Dermis blood vessel endothelial cell (primary cell): ENCODE data around the gene TMEM119. TPM values are rescaled to one million over a fixed set of nuclear protein-coding genes. Genes with fewer than 3 reads are reported as not detected.
A peak's percentile ranks its signal among the peaks of the same experiment; 100 is the strongest.
"Not testable (repeated sequence)": the region's sequence is repeated elsewhere in the genome, so short reads cannot be mapped to it uniquely, and the experiment has no call there.

Source experiments
- DNase-seq: peaks from one replicate; pipeline ENCODE4 v3.0.0; 2010
- total RNA-seq: library from RNA; depleted of rRNA; stranded (reverse); fragments of >200 nt; gene quantifications from 2 replicates; pipeline ENCODE4 v1.2.3, GENCODE V29; 2014

TMEM119 gene
- total RNA-seq, 1 donor from 2014 or later = under 0.01 TPM

- DNase-seq = no peak
Measured at GRCh38 chr12:108634341-108634751, 36.5 kb upstream of the TMEM119 start.

DNA sequence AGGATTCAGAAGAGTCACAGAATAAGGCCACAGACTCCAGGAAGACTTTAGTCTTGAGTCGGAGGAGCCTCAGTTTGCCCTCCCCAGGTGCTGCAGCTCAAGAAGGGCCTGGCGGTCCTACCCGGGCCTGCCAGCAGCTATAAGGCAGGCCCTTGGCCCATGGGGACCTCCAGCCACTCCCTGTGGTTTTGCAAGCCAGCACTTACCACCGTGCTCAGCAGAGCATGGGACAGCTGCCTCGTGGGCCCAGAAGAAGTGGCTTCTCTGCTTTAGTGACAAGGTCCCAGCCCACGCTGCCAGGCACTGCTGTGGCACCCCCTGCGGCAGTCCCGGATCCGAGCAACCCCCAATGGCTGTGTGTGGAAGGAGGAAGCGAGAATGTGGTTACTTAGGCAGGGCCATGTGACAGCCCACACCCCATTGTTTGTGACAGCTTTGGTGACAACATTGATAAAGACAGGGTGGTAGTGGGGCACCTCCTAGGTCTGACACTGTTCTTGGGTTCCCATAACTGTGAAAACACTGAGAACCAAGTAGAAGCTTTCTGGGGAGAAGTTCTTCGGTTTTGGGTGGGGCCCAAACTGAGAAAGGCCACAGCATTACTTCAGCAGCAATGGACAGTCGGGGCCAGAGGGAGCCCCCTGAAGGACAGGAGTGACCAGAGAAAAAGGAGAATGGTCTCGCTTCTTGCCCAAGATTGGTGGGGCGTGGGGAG, 35.8 kb upstream of the TMEM119 start, which contains the start of gene SELPLG:
Gene SELPLG (minus strand): TSS at position 361 of the 715 bp plus-strand sequence. CDS start 9,587 bp downstream, outside the sequence.
- DNase-seq = no peak

DNA sequence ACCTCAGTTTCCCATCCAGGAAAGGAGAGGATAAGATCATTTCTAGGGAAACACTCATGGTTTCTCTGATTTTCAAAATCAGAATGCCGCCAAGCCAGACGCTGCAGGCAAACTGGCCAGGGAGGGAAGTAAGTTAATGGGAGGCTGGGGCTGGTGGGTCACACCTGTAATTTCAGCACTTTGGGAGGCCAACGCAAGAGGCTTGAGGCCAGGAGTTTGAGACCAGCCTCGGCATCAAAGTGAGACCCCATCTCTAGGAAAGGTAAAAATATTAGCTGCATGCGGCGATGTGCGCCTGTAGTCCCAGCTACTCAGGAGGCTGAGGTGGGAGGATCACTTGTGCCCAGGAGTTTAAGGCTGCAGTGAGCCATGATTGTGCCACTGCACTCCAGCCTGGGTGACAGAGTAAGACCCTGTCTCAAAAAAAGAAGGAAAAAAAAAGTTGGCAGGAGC, 35.2 kb upstream of the TMEM119 start:
- no peak for DNase-seq

DNA sequence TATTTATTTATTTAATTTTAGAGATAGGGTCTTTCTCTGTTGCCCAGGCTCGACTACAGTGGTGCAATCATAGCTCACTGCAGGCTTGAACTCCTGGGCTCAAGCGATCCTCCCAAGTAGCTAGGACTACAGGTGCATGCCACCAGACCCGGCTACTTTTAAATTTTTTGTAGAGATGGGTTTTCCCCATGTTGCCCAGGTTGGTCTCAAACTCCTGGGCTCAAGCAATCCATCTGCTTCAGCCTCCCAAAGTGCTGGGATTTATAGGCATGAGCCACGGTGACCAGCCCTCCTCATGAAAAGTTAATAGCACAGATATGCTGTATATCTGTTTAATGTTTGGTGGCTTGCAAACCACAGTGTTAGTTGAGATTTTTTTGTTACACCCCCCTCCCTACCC, 33.4 kb upstream of the TMEM119 start:
- not testable (repeated sequence) for DNase-seq

DNA sequence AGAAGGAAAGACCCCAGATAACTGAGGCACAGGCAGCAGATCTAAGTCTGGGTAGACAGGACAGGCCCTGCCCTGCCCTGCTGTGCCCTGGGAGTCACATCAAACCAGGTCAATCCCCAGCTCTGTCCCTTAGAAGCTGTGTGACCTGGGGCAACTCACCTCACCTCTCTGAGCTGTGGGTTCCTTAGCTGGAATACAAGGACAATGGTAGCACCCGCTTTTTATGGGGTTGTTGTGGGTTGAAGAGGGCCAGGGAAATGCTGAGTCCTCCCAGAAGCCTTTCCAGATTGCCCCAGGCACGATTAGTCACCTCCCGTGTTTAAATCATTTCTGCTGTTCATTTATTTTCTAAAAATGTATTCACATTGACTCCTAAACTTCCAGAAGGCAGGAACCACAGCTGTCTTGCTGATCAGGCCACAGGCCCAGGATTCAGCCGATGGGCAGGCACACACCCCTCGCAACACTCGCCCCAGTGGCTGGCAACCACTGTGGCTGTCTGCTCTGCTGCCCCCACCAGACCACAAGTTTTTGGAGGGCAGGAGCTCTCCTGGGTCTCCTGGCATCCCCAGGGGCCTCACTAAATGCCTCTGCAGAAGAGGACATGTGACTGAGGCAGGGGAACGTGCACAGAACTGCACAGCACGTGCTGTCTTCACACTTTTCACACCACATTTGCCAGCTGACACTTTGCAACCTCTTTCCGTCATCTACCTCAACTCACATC, 32.8 kb upstream of the TMEM119 start:
- DNase-seq = no peak

DNA sequence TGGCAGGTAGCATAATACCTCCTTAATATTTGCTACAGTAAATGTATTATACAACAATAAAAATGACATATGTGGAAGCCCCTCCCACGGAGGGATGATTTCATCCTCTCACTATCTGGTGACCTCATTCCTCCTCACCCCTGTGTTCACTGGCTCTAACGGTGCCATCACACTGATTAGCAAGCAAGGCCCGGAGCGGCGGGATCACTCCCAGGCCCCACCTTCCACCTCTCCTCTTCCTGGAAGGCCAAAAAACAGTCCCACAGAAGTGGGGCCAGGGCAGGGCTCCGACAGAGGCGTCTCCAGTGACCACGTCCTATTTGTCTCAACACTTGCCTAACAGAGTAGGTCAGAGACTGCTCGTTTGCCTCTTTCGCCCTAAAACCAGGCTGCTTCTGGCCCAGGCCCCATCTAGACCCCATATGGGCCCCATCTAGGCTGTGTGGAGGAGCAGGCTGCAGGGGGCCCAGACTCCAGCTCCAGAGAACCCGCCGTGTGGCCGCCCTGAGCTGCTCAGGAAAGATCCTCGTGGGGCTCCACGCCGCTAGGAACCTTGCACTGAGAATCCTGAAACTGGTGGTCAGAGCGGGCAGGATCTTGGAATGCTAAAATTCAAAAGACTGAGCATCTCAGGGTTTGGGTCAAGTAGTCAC, 32.1 kb upstream of the TMEM119 start:
- peak; percentile 81 for DNase-seq

- DNase-seq = no peak
Measured at GRCh38 chr12:108629151-108629550, 31.3 kb upstream of the TMEM119 start.

DNA sequence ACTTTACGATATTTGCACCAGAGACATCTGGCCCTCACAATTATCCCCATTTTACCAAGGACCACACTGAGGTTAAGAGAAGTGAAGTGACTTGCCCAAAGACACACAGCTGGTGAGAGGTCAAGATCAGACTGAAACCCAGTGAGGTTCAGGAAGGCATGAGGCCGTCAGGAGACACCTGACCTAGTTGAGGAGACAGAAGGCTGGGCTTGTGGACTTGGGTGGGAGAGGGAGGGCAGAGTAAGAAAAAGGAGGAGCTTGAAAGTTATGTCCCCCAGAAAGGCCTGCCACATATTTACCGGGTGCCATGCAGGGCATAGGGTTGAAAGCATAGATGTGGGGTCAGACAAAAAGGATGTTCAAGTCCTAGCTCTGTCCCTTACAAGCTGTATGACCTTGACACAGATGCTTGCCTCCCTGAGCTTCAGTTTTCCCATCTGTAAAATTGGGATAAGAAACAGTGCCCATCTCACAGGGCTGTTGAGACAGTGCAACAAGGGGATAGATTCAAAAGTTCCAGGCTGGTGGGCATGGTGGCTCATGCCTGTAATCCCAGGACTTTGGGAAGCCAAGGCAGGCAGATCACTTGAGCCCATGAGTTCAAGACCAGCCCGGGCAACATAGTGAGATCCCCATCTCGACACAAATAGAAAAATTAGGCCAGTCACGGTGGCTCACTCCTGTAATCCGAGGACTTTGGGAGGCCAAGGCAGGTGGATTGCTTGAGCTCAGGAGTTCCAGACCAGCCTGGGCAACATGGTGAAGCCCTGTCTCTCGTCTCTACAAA, 29.4 kb upstream of the TMEM119 start:
- DNase-seq = no peak

DNA sequence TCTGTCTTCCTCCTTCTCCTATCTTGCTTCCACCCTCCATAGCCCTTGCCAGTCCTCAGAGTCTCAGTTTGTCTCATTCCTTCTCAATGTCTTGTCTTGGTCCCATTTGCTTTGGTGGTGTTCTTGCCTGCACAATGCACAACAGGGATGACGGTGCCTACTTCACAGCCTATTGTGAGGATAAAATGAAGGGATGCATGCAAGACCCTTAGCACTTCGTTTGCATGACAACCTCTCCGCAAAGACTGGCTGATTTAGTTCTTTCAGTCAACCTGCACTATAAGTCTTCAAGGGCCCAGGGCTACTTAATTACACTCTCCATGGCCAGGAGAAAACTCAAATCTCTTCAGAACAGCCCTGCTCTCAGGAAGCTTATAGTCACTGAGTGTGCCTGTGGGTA, 27.3 kb upstream of the TMEM119 start:
- no peak for DNase-seq

DNA sequence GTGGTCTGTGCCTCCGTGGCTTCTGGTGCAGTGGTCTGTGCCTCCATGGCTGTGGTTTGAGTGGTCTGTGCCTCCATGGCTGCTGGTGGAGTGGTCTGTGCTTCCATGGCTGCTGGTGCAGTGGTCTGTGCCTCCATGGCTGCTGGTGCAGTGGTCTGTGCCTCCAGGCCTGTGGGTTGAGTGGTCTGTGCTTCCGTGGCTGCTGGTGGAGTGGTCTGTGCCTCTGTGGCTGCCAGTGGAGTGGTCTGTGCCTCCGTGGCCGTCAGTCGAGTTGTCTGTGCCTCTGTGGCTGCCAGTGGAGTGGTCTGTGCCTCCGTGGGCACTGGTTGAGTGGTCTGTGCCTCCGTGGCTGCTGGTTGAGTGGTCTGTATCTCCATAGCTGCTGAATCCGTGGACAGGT, 25.7 kb upstream of the TMEM119 start:
- no peak for DNase-seq

- peak; percentile 48 for DNase-seq
Measured at GRCh38 chr12:108622921-108623514, 25.1 kb upstream of the TMEM119 start.

GRCh38 chr12:108622421-108622820, 24.5 kb upstream of the TMEM119 start:
- peak; percentile 95 for DNase-seq

DNA sequence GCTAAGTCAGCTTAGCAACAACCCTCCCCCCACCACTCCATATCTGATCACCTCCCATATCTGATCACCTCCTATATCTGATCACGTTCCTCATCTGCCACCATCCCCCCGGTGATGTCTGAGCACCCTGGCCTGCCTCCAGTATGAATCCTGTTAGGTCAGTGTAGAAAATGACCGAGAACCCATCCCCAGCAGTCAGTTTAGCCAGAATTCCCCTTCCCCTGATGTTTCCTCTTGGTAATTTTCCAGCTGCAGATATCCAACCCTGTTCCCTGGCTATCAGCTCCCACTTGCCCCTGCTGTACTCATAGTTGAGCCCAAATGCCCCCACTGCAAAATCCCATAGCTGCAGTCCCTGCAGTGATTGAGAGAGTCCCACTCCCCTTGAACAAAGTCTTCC, 23.3 kb upstream of the TMEM119 start:
- peak; percentile 62 for DNase-seq

GRCh38 chr12:108620236-108620879, 22.5 kb upstream of the TMEM119 start:
- no peak for DNase-seq

DNA sequence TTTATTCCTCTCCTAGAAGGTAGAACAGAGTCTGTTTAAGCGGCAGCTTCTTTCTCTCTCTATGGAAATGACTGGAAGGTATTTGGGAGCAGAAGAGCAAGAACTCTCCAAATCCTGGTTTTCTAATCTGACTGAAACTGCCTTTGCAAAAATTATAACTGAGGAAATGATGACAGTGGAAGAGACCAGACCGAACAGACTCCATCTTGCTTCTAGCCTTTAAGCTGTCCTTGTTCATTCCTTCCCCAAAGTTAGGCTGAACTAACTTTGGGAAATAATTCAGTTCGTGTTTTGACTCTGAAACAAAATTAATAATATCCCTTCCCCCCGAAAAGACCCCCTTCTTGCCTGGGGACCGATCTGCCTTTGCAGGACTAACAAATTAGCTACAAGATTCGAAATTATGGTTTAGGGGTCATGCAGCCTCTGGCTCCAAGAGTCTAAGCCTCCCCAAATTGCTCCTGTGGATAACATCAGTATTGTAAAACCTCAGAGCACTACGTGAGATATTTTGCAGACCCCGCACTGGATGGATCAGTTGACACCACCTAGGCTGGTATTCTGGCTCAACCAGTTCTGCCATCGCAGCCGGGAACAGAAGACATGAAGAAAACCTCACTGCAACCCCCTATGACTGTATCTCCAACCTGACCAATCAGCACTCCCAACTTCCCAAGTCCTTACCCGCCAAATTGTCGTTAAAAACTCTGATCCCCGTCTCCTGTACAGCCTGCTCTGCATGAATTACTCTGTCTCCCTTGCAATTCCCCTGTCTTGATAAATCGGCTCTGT, 21.7 kb upstream of the TMEM119 start:
- no peak for DNase-seq

DNA sequence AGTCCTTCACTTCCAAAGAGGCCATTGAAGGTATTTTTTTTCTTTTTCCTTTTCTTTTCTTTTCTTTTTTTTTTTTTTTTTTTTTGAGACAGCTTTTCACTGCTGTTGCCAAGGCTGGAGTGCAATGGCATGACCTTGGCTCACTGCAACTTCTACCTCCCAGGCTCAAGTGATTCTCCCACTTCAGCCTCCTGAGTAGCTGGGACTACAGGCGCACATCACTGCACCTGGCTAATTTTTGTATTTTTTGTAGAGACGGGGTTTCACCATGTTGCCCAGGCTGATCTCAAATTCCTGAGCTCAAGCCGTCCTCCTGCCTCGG, 21.0 kb upstream of the TMEM119 start:
- not testable (repeated sequence) for DNase-seq

DNA sequence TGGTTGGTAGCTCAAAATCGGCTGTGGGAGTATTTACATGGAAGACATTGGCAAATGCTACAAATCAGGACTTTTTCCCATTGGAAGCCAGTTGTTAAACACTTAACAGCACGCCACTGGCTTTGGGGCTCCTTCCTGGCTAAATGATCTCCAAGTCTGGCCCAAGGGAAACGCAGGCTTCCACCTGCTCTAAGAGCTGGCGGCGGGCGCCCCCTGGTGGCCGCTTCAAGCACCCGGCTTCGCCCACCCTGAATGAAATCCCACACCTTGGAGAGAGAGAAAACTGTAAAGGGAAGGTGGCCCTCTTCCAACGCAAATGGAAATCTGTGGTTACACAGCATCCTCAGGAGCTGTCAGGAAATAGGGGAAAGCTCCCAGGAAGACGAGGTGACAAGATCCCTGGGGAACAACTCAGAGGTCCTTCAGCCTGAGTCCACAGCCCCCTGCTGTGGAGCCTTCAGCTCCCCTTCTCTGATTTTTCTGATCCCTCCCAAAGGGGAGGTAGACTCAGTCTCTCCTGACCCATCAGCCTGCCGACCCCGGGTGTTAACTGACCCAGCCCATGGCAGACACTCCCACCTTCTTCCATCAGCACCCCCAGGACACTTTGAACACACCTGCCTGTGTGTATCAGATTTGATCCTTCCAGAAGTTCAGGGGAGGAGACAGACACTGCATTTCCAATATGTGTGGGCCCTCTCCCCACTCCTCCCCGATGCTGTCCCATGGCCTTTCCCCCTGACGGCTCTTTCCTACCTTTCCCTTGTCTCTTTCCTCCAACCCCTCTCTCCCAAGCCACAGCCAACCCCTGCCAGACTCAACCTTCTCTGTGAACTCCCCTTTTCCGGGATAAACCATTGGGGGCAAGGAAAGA, 20.4 kb upstream of the TMEM119 start:
- DNase-seq = peak; percentile 90

DNA sequence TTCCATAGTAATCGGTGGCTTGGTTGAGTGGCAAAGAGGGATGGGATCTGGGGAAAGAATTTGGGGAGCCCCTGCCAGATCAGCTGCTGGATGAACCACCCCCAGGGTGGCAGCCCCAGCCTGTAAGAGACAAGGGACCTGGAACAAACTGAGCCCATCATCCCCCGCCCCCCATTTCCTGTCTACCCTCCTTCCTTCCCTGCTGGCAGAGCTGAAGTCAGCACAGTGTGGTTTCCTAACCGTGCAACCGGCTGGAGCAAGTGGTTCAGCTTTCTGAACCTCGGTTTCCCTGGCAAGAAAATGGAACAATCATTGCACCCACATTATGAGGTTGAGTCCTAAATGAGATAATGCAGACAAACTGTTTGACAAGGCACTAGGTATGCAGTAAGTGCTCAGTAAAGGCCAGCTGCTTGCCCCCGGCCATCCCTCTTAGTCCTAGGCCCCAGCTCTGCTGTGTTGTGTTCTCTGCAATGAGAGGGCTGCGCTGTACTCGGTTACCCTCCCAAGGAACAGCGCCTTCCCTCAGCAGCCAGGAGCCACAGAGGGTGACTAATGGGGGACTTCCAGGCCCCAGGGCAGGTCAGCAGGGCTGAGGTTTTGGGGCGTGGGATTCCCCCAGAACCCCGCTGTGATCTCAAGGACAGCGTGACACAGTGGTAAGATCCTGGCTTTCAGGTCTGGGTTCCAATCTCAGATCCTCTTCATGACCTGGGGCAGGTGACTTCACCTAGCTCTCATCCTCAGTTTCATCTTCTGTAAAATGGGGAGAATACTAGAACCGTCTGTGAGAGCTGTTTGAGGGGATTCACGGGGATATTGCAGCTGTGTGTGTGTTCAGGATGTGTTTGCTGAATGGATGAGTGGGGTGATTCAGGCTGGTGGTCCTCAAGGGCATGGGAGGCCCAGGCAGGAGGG, 19.3 kb upstream of the TMEM119 start:
- no peak for DNase-seq

DNA sequence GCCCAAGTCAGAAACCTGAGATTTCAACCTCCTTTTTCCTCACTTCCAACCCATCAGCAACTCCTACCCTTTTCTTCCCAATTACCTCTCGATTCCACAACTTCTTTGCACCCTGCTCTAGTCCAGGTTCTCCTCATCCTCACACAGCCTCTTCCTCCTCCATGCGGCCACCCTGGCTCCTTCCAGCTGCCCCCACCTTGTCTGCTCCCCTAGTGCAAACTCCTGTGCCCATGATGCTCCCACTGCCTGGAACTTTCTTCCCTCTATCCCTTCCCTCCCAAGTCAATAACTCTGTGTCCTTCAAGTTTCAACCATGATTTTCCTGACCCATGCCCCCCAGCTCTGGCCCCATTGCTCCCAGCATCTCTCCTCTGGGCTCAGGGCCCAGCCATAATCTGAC, 18.5 kb upstream of the TMEM119 start:
- DNase-seq = no peak
